ENCODE results near the gene CEBPA. TPM values are rescaled to one million over a fixed set of nuclear protein-coding genes. Genes with fewer than 3 reads are reported as not detected.

The CEBPA gene
- polyA plus RNA-seq, 4 donors, result 31.0 to 203 (median 58.2) TPM

DNA sequence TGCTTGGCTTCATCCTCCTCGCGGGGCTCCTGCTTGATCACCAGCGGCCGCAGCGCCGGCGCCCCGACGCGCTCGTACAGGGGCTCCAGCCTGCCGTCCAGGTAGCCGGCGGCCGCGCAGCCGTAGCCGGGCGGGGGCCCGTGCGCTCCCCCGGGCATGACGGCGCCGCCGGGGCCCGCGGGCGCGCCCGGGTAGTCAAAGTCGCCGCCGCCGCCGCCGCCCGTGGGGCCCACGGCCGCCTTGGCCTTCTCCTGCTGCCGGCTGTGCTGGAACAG, 497 bp downstream of the CEBPA start:
- no peak for FAIRE-seq
- H3K27ac ChIP-seq (ENCODE audit: low read depth in 1 of 3, low read length in 2 of 3), result peak overlapping the region in 2 of 3 donors; percentile 48 to 79
- peaks cover 5 to 37% (median 8%) of the 10 kb centered on the region in 3 donors for H3K4me1 ChIP-seq (ENCODE audit: control insufficient read depth in 3 of 3, insufficient read depth in 2 of 3, low read depth in 1 of 3, low read length in 2 of 3)
- no peaks in the 10 kb centered on the region for H3K9me3 ChIP-seq (ENCODE audit: control insufficient read depth in 2 of 2, insufficient read depth in 1 of 2, low read depth in 1 of 2, low read length in 1 of 2)
- H3K36me3 ChIP-seq (ENCODE audit: control insufficient read depth in 3 of 3, insufficient read depth in 2 of 3, low read depth in 1 of 3, low read length in 3 of 3), result peaks cover 0 to 35% (median 0%) of the 10 kb centered on the region in 3 donors
- WGBS, 3 donors, result 0 to 1% (median 1%) methylated on average over 10 to 41 of the region's 41 CpGs
- H3K4me3 ChIP-seq (ENCODE audit: low read depth in 1 of 3, low read length in 3 of 3), result peak overlapping the region; percentile 37 to 89 (median 54)
- DNase-seq, result no peak
- peaks cover 0 to 10% (median 5%) of the 10 kb centered on the region in 3 donors for H3K27me3 ChIP-seq (ENCODE audit: control insufficient read depth in 3 of 3, insufficient read depth in 3 of 3, low read length in 3 of 3)

DNA sequence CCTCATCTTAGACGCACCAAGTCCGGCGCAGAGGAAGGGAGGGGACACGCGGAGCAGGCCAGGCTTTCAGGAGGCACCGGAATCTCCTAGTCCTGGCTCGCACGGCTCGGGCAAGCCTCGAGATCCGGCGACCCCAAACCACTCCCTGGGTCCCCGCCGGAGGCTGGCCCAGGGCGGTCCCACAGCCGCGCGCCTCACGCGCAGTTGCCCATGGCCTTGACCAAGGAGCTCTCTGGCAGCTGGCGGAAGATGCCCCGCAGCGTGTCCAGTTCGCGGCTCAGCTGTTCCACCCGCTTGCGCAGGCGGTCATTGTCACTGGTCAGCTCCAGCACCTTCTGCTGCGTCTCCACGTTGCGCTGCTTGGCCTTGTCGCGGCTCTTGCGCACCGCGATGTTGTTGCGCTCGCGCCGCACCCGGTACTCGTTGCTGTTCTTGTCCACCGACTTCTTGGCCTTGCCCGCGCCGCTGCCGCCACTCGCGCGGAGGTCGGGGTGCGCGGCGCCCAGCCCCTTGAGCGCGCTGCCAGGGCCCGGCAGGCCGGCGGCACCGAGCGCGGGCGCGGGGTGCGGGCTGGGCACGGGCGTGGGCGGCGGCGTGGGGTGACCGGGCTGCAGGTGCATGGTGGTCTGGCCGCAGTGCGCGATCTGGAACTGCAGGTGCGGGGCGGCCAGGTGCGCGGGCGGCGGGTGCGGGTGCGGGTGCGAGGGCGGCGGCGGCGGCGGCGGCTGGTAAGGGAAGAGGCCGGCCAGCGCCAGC, 1.0 kb downstream of the CEBPA start:
- peaks cover 5 to 39% (median 8%) of the 10 kb centered on the region in 3 donors for H3K4me1 ChIP-seq (ENCODE audit: control insufficient read depth in 3 of 3, insufficient read depth in 2 of 3, low read depth in 1 of 3, low read length in 2 of 3)
- no peaks in the 10 kb centered on the region for H3K9me3 ChIP-seq (ENCODE audit: control insufficient read depth in 2 of 2, insufficient read depth in 1 of 2, low read depth in 1 of 2, low read length in 1 of 2)
- DNase-seq (peak in 1 of 2 donors; percentile 52), FAIRE-seq (no peak)
- WGBS, 3 donors, result 1 to 2% (median 2%) methylated on average over 70 to 91 of the region's 91 CpGs
- peaks cover 0 to 35% (median 0%) of the 10 kb centered on the region in 3 donors for H3K36me3 ChIP-seq (ENCODE audit: control insufficient read depth in 3 of 3, insufficient read depth in 2 of 3, low read depth in 1 of 3, low read length in 3 of 3)
- H3K27ac ChIP-seq (ENCODE audit: low read depth in 1 of 3, low read length in 2 of 3), result peak overlapping the region; percentile 56 to 95 (median 79)
- H3K27me3 ChIP-seq (ENCODE audit: control insufficient read depth in 3 of 3, insufficient read depth in 3 of 3, low read length in 3 of 3), result peaks cover 0 to 10% (median 5%) of the 10 kb centered on the region in 3 donors
- peak overlapping the region; percentile 54 to 98 (median 89) for H3K4me3 ChIP-seq (ENCODE audit: low read depth in 1 of 3, low read length in 3 of 3)

DNA sequence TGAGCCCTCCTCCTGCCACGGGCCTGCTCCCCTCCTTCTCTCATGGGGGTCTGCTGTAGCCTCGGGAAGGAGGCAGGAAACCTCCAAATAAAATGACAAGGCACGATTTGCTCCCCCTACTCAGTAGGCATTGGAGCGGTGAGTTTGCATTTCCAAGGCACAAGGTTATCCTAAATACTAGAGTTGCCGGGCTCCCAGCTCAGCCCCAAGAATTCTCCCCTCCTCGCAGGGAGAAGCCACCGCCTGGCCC, 1.5 kb downstream of the CEBPA start:
- Histone ChIP-seq H3K9me3 (ENCODE audit: control insufficient read depth in 2 of 2, insufficient read depth in 1 of 2, low read depth in 1 of 2, low read length in 1 of 2) (no peaks in the 10 kb centered on the region), H3K27me3 (ENCODE audit: control insufficient read depth in 3 of 3, insufficient read depth in 3 of 3, low read length in 3 of 3) (peaks cover 0 to 10% (median 5%) of the 10 kb centered on the region in 3 donors), H3K27ac (ENCODE audit: low read depth in 1 of 3, low read length in 2 of 3) (peak overlapping the region; percentile 56 to 95 (median 79)), H3K4me3 (ENCODE audit: low read depth in 1 of 3, low read length in 3 of 3) (peak overlapping the region; percentile 54 to 98 (median 89)), H3K4me1 (ENCODE audit: control insufficient read depth in 3 of 3, insufficient read depth in 2 of 3, low read depth in 1 of 3, low read length in 2 of 3) (peaks cover under 1 to 39% (median 8%) of the 10 kb centered on the region in 3 donors), H3K36me3 (ENCODE audit: control insufficient read depth in 3 of 3, insufficient read depth in 2 of 3, low read depth in 1 of 3, low read length in 3 of 3) (peaks cover 0 to 35% (median 0%) of the 10 kb centered on the region in 3 donors)
- FAIRE-seq (no peak), DNase-seq (no peak)
- 1 to 12% (median 8%) methylated on average over 5 to 7 of the region's 7 CpGs for WGBS, 3 donors

DNA sequence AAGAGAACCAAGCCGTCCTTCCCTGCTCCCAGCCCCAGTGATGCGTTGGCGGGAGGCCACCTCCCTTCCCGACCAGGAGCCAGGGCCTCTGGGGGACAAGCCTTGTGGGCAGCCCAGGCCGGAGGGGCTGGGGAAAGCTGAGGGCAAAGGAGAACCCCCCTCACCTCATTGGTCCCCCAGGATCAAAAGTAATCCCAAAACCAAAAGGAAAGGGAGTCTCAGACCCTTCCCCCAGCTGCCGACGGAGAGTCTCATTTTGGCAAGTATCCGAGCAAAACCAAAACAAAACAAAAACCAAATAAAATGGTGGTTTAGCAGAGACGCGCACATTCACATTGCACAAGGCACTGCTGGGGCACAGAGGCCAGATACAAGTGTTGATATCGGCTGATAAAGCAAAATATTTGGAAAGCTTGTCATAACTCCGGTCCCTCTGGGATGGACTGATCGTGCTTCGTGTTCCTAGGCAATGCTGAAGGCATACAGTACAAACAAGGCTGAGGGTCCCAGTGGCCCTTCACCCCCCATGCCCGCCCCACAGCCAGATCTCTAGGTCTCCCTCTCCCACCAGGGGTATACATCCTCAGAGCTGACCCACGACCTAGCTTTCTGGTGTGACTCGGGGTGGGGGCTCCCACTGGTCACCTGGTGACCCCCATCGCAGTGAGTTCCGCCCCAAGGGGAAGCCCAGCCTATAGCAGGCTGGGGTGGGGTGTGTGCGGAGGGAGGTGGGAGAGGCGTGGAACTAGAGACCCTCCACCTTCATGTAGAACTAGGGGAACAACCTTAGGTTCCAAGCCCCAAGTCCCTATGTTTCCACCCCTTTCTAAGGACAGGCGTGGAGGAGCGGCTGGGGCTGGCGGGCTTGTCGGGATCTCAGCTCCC, 2.1 kb downstream of the CEBPA start:
- Histone ChIP-seq H3K4me1 (ENCODE audit: control insufficient read depth in 3 of 3, insufficient read depth in 2 of 3, low read depth in 1 of 3, low read length in 2 of 3) (peaks cover 0 to 36% (median 8%) of the 10 kb centered on the region in 3 donors), H3K27ac (ENCODE audit: low read depth in 1 of 3, low read length in 2 of 3) (peak overlapping the region; percentile 56 to 95 (median 79)), H3K4me3 (ENCODE audit: low read depth in 1 of 3, low read length in 3 of 3) (peak overlapping the region; percentile 44 to 98 (median 89)), H3K27me3 (ENCODE audit: control insufficient read depth in 3 of 3, insufficient read depth in 3 of 3, low read length in 3 of 3) (peaks cover 0 to 10% (median 5%) of the 10 kb centered on the region in 3 donors), H3K9me3 (ENCODE audit: control insufficient read depth in 2 of 2, insufficient read depth in 1 of 2, low read depth in 1 of 2, low read length in 1 of 2) (no peaks in the 10 kb centered on the region), H3K36me3 (ENCODE audit: control insufficient read depth in 3 of 3, insufficient read depth in 2 of 3, low read depth in 1 of 3, low read length in 3 of 3) (peaks cover 0 to 35% (median 0%) of the 10 kb centered on the region in 3 donors)
- DNase-seq (peak in 1 of 2 donors; percentile 55), FAIRE-seq (no peak)
- 15 to 38% (median 31%) methylated on average over 25 of the region's 25 CpGs for WGBS, 3 donors

DNA sequence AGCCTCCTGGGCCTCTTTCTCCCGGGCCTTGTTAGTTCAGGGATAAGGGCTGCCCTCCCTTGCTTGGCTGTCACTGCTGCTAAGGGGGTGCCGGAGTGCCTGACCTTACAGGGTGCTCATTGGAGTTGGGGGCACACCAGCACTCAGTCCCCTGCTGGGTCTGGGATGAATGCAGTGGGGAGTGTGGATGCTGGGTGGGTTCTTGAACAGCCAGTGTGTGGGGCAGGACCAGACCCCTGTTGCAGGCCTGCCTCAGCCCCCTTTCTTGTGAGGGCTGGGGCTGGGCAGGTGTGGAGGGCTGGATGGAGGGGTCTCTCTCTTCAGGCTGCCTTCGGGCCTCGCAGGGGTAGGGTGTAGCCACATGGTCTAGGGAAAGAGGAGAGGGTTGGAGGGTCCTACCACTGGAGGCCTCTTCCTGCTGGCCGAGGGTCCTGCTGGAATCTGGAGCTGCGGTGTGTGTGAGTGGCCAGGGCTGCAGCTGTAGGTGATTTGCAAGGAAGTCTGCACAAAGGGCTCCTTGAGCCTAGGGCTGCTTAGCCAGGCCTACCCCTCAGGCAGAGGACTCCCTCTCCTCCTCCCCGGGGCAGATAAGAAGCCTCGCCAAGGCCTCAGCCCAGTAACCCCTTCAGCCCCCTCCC, 3.2 kb downstream of the CEBPA start:
- DNase-seq (peak in 1 of 2 donors; percentile 68), FAIRE-seq (no peak)
- 52 to 58% (median 53%) methylated on average over 6 to 8 of the region's 8 CpGs for WGBS, 3 donors
- Histone ChIP-seq H3K36me3 (ENCODE audit: control insufficient read depth in 3 of 3, insufficient read depth in 2 of 3, low read depth in 1 of 3, low read length in 3 of 3) (peaks cover 0 to 32% (median 0%) of the 10 kb centered on the region in 3 donors), H3K4me1 (ENCODE audit: control insufficient read depth in 3 of 3, insufficient read depth in 2 of 3, low read depth in 1 of 3, low read length in 2 of 3) (peaks cover 0 to 36% (median 8%) of the 10 kb centered on the region in 3 donors), H3K27ac (ENCODE audit: low read depth in 1 of 3, low read length in 2 of 3) (peak overlapping the region in 1 of 3 donors; percentile 95), H3K4me3 (ENCODE audit: low read depth in 1 of 3, low read length in 3 of 3) (peak overlapping the region in 2 of 3 donors; percentile 89 to 98), H3K9me3 (ENCODE audit: control insufficient read depth in 2 of 2, insufficient read depth in 1 of 2, low read depth in 1 of 2, low read length in 1 of 2) (no peaks in the 10 kb centered on the region), H3K27me3 (ENCODE audit: control insufficient read depth in 3 of 3, insufficient read depth in 3 of 3, low read length in 3 of 3) (peaks cover 0 to 10% (median 4%) of the 10 kb centered on the region in 3 donors)

DNA sequence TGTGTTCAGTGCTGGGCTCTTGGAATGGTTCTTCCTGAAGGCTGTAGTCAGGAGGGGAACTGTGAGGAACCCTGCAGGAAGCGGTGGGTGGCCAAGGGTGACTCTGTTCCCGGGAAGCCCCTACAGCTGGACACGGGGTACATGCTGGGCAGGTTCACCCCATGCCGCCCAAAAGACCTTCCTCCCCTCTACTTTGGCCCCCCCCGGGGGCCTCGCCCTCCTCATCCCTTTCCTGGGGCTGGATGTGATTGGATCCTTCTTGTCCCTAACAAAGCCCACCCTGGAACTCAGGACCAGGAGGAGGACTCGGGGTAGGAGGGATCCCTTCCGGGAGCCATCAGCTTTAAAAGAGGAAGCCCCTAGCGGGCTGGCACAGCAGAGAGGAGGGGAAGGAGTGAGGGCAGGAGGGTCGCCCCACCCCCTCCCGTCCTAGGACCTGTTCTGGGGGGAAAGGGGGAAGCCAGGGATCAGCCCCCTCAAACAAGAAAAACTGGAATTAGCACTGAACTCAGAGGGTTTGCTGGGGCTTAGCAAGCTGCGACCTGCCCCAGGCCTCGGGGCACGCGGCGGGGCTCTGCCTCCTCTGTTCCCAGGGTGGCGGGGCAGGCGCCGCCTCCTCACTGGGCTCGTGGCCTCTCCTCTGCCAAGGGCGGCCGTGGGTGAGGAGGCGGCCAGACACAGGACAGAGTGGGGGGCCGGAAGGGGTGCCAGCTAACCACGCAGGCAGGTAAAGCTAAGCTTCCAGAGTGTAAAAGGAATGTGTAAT, 4.0 kb downstream of the CEBPA start:
- WGBS, 3 donors, result 66 to 69% (median 67%) methylated on average over 19 to 25 of the region's 25 CpGs
- Histone ChIP-seq H3K9me3 (ENCODE audit: control insufficient read depth in 2 of 2, insufficient read depth in 1 of 2, low read depth in 1 of 2, low read length in 1 of 2) (no peaks in the 10 kb centered on the region), H3K27ac (ENCODE audit: low read depth in 1 of 3, low read length in 2 of 3) (peak overlapping the region in 1 of 3 donors; percentile 95), H3K27me3 (ENCODE audit: control insufficient read depth in 3 of 3, insufficient read depth in 3 of 3, low read length in 3 of 3) (peaks cover 0 to 6% (median 4%) of the 10 kb centered on the region in 3 donors), H3K36me3 (ENCODE audit: control insufficient read depth in 3 of 3, insufficient read depth in 2 of 3, low read depth in 1 of 3, low read length in 3 of 3) (peaks cover 0 to 32% (median 0%) of the 10 kb centered on the region in 3 donors), H3K4me3 (ENCODE audit: low read depth in 1 of 3, low read length in 3 of 3) (peak overlapping the region in 1 of 3 donors; percentile 98), H3K4me1 (ENCODE audit: control insufficient read depth in 3 of 3, insufficient read depth in 2 of 3, low read depth in 1 of 3, low read length in 2 of 3) (peaks cover 2 to 44% (median 8%) of the 10 kb centered on the region in 3 donors)
- FAIRE-seq (no peak), DNase-seq (peak in 1 of 2 donors; percentile 77)

DNA sequence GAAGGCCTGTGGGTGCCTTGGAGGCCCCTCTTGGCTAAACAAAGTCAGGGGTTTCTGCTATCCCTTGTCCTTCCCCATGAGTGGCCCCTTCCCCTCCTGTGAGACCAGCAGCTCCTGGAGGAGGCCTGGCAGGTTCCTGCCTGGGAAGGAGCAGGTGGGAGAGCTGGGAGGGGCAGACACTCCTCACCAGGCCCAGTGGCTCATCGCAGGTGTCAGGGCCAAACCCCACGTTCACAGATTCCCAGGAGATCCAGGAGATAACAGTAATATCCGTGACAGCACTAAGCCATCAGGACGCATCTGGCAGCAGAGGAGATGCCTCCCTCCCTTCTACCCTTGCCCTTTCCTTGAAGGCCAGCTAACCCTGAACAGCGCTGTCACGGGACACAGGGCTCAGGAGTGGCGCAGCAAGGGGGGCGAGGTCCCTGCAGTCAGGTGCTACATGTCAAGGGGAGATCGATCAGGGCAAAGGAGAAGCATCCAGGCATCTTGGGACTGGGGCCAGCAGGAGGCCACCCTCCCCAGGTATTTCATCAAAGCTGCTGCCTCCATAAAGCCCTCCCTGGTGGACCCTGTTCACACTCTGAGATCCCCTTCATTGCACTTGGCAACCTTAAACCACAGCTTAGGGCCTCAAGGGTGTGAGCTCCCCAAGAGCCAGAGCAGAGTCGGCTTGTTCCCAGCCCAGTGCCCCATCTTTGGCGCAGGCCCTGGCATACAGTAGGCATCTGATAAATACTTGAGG, 4.8 kb downstream of the CEBPA start:
- no peak for FAIRE-seq
- WGBS, 3 donors, result 22 to 64% (median 33%) methylated on average over 11 of the region's 11 CpGs
- peak; percentile 39 to 93 for DNase-seq

More for the DNA sequence above, 4.8 kb downstream of the CEBPA start:
- Histone ChIP-seq H3K4me1 (ENCODE audit: control insufficient read depth in 3 of 3, insufficient read depth in 2 of 3, low read depth in 1 of 3, low read length in 2 of 3) (peaks cover 5 to 52% (median 8%) of the 10 kb centered on the region in 3 donors), H3K9me3 (ENCODE audit: control insufficient read depth in 2 of 2, insufficient read depth in 1 of 2, low read depth in 1 of 2, low read length in 1 of 2) (no peaks in the 10 kb centered on the region), H3K4me3 (ENCODE audit: low read depth in 1 of 3, low read length in 3 of 3) (no peak overlapping the region), H3K27me3 (ENCODE audit: control insufficient read depth in 3 of 3, insufficient read depth in 3 of 3, low read length in 3 of 3) (peaks cover 0 to 6% (median 4%) of the 10 kb centered on the region in 3 donors), H3K27ac (ENCODE audit: low read depth in 1 of 3, low read length in 2 of 3) (peak overlapping the region in 1 of 3 donors; percentile 95), H3K36me3 (ENCODE audit: control insufficient read depth in 3 of 3, insufficient read depth in 2 of 3, low read depth in 1 of 3, low read length in 3 of 3) (peaks cover 0 to 32% (median 0%) of the 10 kb centered on the region in 3 donors)
